D341Med (cell line): ENCODE measurements around the gene MACF1.
A peak's percentile ranks its signal among the peaks of the same experiment; 100 is the strongest.
"Not testable (repeated sequence)": the region's sequence is repeated elsewhere in the genome, so short reads cannot be mapped to it uniquely, and the experiment has no call there.

Experiments used
- DNase-seq: peaks from one replicate; pipeline ENCODE4 v3.0.0; 2012; ENCODE audit warnings: low spot score

The MACF1 gene

DNA sequence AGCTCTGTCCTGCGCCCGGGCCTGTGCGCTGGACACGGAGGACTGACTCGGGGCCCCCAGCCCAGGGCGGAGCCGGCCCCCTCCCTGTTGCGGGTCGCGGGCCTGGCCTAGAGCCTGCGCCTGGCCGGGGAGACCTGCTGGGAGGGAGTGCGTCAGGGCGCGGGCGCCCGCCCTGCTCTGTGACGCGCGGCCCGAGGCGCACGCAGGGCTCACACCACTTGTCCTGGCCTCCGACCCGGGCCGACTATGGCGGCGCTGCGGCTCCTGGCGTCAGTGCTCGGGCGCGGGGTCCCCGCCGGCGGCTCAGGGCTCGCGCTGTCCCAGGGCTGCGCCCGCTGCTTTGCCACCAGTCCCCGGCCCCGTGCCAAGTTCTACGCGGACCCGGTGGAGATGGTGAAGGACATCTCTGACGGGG is 310.2 kb downstream of the MACF1 start:
- not testable (repeated sequence) for DNase-seq

- DNase-seq: not testable (repeated sequence)
Observed at GRCh38 chr1:39515131-39516086, 310.9 kb downstream of the MACF1 start.

DNA sequence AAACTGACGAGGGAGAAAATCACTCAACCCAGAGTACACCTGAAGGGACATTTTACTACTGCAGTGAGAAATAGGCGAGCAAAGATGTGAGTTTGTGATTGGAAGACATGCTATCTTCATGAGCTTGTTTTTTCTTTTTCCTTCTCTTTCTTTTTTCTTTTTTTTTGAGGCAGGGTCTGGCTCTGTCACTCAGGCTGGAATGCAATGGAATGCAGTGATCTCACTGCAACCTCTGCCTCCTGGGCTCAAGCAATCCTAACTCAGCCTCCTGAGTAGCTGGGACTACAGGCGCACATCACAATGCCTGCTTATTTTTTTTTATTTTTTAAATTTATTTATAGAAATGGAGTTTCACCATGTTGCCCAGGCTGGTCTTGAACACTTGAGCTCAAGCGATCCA is 312.3 kb downstream of the MACF1 start:
- not testable (repeated sequence) for DNase-seq

GRCh38 chr1:39517936-39518335 is 313.4 kb downstream of the MACF1 start:
- not testable (repeated sequence) for DNase-seq

- not testable (repeated sequence) for DNase-seq
Observed at GRCh38 chr1:39519376-39519775, 314.9 kb downstream of the MACF1 start.

DNA sequence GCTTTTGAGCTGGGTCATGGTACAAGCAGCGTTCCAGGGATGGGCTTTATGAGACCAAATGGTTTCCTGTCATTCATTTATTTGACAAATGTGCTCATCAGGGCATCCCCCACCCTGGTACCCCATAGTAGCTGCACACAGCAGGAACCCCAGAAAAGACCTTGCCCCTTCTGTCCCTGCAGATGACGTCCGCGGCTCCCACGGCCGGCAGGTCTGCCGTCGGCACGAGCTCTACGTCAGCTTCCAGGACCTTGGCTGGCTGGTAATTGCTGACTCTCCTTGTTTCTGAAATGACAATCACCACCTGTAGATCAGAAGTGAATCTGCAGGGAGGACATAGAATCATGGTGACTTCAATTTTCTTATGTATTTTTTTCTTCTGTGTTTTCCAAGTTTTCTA is 317.7 kb downstream of the MACF1 start:
- not testable (repeated sequence) for DNase-seq

DNA sequence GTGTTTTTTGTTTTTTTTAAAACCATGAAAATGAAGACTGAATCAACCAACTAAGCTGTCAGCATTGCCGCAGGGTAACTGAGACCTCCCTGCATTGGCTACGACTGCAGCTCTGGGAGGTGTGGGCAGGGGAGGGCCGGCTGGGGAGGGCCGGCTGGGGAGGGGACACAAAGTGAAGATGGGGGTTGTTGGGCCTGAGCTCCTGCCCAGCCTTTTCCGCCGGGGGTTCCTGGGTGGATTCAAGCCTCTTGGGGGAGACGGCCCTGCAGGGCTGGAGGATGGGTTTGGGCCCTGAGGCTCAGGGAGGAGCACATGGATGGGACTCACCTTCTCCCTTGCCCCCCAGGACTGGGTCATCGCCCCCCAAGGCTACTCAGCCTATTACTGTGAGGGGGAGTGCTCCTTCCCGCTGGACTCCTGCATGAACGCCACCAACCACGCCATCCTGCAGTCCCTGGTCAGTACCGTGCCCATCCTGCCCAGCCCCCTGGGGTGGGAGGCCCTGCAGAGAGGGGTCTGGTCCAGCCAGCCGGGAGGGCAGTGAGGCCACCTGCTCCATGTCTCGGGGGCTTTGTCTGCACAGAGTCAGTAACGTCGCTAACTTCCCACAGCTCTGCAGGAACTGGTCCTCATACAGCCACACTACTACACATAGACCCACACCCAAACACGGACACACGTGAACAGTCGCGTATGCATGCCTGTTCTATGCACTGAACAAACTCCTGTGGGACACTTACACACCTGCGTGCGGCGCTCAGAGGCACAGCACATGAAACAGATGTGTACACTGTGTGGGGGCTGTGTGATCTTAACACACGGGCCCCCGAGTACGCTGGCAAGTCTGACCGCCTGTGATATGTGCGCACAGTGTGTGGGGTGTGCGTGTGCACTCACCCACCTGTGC is 318.4 kb downstream of the MACF1 start:
- no peak for DNase-seq

DNA sequence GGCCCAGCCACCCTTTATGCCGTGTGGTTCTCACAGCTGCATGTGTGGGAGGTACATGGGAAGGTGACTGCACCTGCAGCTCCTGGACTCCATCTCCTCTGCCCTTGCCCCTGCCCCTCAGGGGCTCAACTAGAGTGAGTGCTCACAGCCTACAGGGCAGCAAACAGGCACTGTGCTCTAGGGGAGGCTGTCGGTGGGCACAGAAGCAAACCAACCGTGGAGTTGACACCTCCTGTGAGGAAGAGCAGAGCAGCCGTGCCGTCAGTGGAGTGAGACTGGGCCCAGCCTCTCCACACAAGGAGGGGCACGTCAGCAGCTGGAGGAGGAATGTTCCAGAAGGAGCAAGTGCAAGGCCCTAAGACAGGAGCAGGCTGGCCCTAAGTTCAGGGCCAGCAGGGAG is 319.7 kb downstream of the MACF1 start:
- DNase-seq: no peak

DNA sequence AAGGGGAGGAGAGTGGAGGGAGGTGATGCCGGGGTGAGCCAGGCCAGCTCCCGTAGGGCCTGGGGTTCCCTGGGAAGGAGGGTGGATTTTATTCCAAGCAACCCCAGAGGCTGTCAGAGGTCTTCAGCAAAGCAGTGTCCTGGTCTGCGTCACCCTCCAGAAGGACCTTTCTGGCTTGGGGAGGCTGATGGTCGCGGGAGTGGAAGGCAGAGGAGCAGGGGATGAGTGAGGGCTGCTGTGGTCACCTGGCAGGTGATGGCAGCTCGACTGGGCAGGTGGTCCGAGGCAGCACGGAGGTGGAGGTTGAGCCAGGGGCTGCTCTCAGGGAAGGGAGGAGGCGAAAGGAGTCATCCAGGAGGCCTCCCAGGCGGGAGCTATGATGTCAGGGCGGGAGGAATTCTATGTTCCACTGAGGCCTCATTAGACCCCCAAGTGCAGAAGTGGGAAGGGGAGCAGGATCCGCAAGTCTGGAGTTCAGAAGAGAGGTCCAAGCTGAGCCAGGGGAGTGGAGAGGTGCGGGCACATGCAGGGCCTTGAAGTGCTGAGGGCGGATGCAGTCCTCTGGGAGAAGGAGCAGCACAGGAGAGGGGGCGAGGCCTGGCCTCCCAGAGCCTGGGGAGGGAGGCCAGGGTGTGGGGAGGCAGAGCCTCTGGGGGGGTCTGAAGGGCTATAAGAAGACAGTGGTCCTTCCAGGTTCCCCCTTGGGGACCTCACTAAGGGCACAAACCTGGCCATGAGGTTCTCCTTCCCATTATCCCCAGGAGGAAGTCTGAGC is 320.3 kb downstream of the MACF1 start:
- DNase-seq: no peak

DNA sequence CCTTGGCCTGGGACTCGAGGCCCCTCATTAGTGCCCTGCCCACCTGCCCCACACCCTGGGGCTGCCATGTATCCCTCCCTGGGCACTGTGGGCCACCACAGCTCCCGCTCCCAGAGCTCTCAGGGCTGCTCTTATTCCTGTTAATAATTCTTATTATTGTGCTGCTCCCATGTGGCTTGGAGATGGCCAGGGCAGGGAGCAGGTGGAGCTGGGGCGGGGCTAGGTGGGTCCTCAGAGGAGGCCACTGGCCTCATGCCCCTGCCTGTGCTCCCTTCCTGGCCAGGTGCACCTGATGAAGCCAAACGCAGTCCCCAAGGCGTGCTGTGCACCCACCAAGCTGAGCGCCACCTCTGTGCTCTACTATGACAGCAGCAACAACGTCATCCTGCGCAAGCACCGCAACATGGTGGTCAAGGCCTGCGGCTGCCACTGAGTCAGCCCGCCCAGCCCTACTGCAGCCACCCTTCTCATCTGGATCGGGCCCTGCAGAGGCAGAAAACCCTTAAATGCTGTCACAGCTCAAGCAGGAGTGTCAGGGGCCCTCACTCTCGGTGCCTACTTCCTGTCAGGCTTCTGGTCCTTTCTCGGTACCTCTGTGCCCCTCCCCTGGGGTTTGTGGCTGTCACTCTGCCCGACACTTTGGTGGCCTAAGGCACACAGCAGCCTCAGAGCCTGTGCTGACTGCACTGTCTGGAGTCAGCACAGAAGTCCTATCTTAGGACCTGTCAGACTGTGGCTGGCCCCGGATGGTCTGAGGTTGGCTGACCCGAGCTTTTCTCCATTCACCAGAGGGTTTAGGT is 321.1 kb downstream of the MACF1 start:
- no peak for DNase-seq

DNA sequence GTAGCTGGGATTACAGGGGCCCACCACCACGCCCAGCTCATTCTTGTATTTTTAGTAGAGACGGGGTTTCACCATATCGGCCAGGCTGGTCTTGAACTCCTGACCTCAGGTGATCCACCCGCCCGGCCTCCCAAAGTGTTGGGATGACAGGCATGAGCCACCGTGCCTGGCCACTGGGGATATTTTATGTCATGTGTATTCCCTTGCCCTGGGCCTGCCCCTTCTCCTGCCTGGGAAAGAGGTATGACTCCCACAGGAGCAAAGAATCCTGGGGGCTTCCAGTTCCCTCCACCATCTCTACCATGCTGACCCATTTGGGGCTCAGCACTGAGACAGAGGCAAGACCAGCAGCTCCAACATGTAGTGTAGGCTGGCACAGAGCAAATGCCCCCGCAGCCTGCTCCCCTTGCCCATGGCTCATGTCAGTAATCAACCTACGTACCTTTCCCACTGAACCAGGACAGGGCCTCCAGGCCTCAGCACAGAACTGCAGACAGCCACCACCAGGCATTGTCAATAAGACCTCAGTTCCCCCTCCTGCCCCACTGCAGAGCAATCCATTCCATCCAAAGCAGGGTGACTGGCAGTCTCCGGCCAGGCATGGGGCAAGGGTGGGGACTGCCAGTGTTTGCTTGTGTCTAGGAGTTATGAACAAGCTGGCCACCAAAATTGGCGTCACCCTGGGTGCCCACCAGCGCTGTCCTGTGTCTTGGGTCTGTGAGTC is 322.1 kb downstream of the MACF1 start:
- DNase-seq: no peak

DNA sequence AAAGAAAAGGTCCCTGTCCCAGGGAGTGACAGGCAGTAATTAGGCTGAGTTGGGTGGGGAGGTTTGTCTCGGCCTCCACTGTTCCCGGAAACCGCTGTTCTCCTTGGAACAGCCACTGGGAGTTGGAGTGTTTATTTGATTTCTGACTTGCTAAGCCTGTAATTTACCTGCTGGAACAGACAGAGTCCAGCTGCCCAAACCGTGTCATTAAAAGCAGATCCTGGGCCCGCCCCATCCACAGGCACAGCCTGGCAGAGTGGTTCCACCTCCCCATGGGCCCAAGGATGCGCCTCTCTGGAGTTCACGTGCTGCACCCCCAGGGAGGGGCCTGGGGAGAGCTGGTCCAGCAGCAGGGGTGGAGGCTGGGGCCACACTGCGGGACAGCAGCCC is 322.7 kb downstream of the MACF1 start:
- not testable (repeated sequence) for DNase-seq

DNA sequence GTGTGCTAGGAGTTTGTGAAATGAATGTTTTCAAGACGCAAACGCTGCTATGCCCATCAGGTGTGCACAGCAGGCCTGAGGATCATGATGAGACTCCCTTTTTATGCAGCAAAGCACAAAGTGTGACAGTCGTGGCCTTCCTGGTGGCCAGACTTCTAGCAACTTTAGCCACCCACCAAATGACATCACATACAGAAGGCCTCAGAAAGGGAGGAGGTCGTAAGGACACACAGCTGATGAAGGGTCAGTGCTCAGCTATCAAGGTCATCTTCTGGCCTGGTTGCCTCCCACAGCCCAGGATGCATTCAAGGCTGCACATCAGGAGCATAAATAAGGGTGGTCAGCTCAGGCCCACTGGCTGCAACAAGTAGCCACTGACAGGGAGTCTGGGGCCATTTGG is 323.6 kb downstream of the MACF1 start:
- DNase-seq: peak; percentile 6

DNA sequence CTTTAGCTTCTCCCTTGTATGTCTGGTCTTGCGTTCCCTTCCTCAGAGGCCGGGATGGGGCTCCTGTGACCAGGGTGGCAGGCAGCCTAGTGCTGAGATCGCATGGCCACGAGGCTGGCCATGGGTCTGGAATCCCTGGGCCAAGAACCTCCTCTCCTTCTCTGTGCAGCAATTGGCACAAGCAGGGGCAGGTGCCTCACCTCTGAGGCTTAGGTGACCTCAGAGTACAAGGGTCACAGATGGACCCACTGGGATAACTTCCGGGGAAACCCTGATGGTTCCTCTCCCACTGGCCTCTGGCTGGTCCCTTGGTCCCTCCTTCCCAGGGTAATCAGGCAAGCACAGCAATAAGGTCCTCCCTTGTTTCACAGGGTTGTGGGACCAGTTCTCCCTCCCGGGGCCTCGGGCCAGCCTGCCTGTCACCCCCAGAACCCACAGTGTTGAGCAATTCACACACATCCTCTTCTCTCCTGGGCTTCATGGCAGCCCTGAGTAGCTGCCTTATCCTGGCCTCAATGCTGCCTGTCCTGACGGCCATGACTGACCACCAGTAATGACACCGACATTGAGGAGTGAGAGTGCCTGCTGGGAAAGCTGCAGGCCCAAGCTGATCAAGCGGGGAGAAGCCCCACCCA is 325.5 kb downstream of the MACF1 start:
- DNase-seq: peak; percentile 4

DNA sequence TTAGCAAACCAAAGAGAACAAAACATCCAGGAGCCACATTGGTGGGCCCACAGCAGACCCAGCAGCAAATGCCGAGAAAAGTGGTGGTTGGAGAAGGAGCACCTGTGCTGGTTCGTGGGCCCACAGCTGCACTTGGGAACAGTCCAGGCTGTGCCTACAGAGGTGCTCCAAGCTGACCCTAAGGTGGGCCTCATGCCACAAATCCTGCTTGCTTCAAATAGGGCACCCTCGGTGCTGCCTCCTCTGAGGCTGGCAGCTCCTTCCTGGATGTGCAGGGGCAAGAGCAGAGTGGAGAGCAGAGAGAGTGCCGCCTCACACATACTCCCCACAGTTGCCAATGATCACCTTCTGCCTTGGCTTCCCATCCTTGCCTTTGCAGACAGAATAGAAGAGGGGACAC is 327.0 kb downstream of the MACF1 start:
- peak; percentile 7 for DNase-seq

DNA sequence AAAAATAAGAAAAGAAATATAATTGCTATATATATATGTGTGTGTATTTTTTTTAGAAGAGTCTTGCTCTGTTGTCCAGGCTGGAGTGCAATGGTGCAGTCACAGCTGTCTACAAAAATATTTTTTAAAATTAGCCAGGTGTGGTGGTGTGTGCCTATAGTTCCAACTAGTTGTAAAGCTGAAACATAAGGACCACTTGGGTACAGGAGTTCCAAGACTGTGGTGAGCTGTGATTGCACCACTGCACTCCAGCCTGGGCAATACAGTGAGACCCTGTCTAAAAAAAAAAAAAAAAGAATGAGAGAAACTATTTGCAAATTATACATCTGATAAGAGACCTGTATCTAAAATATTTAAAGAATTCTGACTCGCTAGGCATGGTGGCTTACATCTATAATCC is 328.9 kb downstream of the MACF1 start:
- no peak for DNase-seq
